Right lobe of liver (tissue), 4 donors: Measurements from ENCODE around the gene EGFLAM.

Experiments used
- POLR2A ChIP-seq: fragments of 450-650 bp; IDR thresholded peaks from one replicate; pipeline ENCODE4 v1.6.1; 2017; ENCODE audit warnings: antibody characterized with exemption, mild to moderate bottlenecking
- TF ChIP-seq, protein P1 (sequence below), 4 donors: fragments of 200-600 bp in 3 of 4; fragments of 450-650 bp in 1 of 4; IDR thresholded peaks; one replicate each; pipeline versions ENCODE4 v1.5.1 to v1.8.0; 2016 to 2022; ENCODE audit warnings: antibody characterized with exemption in 4 of 4, mild to moderate bottlenecking in 2 of 4
- donor health status: DM: no; HTN: no; CAD: no.
- donor health status: DM: no; HTN: no; CAD: no.
- donor health status: DM: no; HTN: yes; CAD: no.

DNA sequence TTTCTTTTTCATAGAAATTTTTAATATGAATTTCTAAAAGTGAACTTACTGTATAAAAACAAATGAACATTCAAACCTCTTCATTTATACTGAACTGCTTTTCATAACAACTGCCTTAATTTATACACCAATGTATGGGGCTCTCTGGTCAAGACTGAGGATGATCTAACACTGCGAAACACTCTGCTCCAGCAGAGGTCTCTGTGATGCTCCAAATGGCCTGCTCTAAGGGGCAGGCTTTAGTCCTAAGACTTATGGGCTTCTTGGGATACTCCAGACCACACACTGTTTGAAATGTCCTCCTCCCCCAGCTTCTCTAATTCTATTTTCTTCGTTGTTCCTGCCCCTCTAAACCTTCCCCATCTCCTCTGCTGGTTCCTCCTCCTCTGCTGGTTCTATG is 239.6 kb downstream of the EGFLAM start:
- TF ChIP-seq, protein P1, sequence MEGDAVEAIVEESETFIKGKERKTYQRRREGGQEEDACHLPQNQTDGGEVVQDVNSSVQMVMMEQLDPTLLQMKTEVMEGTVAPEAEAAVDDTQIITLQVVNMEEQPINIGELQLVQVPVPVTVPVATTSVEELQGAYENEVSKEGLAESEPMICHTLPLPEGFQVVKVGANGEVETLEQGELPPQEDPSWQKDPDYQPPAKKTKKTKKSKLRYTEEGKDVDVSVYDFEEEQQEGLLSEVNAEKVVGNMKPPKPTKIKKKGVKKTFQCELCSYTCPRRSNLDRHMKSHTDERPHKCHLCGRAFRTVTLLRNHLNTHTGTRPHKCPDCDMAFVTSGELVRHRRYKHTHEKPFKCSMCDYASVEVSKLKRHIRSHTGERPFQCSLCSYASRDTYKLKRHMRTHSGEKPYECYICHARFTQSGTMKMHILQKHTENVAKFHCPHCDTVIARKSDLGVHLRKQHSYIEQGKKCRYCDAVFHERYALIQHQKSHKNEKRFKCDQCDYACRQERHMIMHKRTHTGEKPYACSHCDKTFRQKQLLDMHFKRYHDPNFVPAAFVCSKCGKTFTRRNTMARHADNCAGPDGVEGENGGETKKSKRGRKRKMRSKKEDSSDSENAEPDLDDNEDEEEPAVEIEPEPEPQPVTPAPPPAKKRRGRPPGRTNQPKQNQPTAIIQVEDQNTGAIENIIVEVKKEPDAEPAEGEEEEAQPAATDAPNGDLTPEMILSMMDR (IDR thresholded peaks at IDR 0.05): no peak
- no peak for TF ChIP-seq POLR2A
